Adipocyte (in vitro differentiated cells): ENCODE measurements around the gene RHBDD3.
"Not testable (repeated sequence)": the region's sequence is repeated elsewhere in the genome, so short reads cannot be mapped to it uniquely, and the experiment has no call there.

ENCODE experiments used
- DNase-seq: peaks from one replicate; pipeline ENCODE4 v3.0.0-alpha.2; 2015; ENCODE audit warnings: low read depth
- H3K27me3 ChIP-seq: replicated peaks from 2 replicates; pipeline ENCODE4 v1.7.0; 2013; ENCODE audit warnings: mild to moderate bottlenecking, low read length, moderate library complexity; ENCODE audit not compliant: control insufficient read depth, insufficient read depth
- H3K36me3 ChIP-seq: 2 replicates; pipeline ENCODE4 v1.7.0; 2013; ENCODE audit warnings: low read length, mild to moderate bottlenecking, moderate library complexity; ENCODE audit not compliant: control insufficient read depth, insufficient read depth, severe bottlenecking
- H3K4me1 ChIP-seq: 2 replicates; pipeline ENCODE4 v1.7.0; 2013; ENCODE audit warnings: mild to moderate bottlenecking, low read length, moderate library complexity; ENCODE audit not compliant: control insufficient read depth, insufficient read depth
- H3K4me3 ChIP-seq: 2 replicates; pipeline ENCODE4 v1.7.0; 2013; ENCODE audit warnings: mild to moderate bottlenecking, low read length, moderate library complexity
- H3K9ac ChIP-seq: 2 replicates; pipeline ENCODE4 v1.7.0; 2013; ENCODE audit warnings: mild to moderate bottlenecking, low read length, moderate library complexity
- H3K9me3 ChIP-seq: 2 replicates; pipeline ENCODE4 v1.7.0; 2013; ENCODE audit warnings: mild to moderate bottlenecking, low read length, moderate library complexity; ENCODE audit not compliant: control insufficient read depth

The RHBDD3 gene

DNA sequence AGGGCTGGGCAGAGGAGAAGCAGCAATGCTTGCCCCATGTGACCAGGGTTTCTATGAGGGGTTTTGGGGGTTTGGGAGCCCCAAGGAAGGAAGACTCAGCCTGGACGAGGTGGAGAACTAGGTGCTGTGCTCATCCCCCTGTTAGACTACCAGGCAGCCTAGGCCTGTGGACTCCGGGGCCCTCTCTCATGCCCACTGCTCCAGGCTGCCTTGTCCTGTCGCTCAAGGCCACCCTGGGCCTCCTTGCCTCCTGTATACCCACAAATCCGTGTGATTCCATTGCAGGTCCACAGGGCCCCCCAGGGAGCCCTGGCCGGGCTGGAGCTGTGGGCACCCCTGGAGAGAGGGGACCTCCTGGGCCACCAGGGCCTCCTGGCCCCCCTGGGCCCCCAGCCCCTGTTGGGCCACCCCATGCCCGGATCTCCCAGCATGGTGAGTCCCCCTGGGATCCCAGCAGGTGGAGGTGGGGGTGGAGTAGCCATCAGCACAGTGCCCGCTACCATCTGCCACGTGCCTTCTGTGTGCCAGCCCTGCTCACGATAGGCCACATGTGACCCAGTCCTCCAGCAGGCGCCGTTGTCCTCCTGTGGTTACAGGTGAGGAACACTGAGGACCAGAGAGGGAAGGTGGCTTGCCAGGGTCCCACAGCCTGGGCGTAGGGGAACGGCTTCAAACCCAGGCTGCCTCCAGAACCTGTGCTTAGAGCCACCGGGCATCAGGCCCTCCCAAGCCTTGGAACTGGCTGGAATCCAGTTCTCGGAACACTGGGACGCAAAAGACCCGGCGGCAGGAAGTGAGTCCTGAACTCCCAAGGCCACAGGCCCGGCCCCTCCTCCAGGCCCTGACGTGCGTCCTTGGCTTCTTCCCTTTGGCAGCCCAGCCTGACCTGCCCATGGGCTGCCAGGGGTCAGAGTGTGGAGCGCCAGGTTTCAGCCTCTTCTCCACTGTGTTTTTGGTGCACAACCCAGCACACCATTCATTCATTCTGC, 35.5 kb downstream of the RHBDD3 start:
- Histone ChIP-seq H3K4me1 (no peaks in the 10 kb centered on the region), H3K27me3 (peaks cover 10% of the 10 kb centered on the region), H3K4me3 (no peak overlapping the region), H3K9me3 (peaks cover 12% of the 10 kb centered on the region), H3K9ac (no peak overlapping the region), H3K36me3 (no peaks in the 10 kb centered on the region)
- DNase-seq: no peak

- Histone ChIP-seq H3K4me1 (no peaks in the 10 kb centered on the region), H3K9ac (no peak overlapping the region), H3K4me3 (no peak overlapping the region), H3K9me3 (peaks cover 12% of the 10 kb centered on the region), H3K27me3 (peaks cover 10% of the 10 kb centered on the region), H3K36me3 (no peaks in the 10 kb centered on the region)
- no peak for DNase-seq
These were observed 36.6 kb downstream of the RHBDD3 start for GRCh38 chr22:29230972-29231875.

DNA sequence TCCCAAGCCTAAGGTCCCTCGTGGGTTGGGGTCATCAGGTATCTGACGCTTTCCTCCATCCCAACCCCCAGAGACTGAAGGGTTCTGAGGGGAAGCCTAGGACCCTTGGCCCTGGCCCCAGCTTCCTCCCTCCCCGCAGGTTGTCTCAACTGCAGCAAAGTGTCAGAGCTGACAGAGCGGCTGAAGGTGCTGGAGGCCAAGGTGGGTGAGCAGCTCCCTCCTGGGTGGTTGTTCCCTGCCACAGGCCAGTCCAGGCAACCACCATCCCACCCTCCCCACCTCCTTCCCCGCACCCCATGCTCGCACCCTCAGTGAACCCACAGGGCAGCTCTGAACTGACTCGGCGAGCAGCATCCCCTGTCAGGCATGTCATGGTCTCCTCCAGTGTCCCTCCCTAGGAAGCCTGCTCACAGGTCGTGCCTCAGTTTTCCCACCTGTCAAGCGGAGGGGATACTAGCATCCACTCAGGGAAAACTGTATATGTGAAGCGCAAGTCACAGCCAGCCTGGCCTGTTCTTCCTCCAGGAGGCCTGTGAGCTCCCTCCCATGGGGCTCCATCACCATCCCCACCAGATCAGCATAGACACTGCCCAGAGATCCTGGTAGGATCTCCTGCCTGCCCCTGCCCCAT, 41.3 kb downstream of the RHBDD3 start:
- Histone ChIP-seq H3K27me3 (peaks cover 12% of the 10 kb centered on the region), H3K9me3 (no peaks in the 10 kb centered on the region), H3K4me3 (no peak overlapping the region), H3K9ac (no peak overlapping the region), H3K4me1 (no peaks in the 10 kb centered on the region), H3K36me3 (no peaks in the 10 kb centered on the region)
- DNase-seq: no peak

GRCh38 chr22:29225422-29226090, 42.2 kb downstream of the RHBDD3 start:
- no peak overlapping the region for H3K9ac ChIP-seq
- DNase-seq: peak; percentile 45
- H3K4me1 ChIP-seq: no peaks in the 10 kb centered on the region
- H3K9me3 ChIP-seq: no peaks in the 10 kb centered on the region
- peaks cover 12% of the 10 kb centered on the region for H3K27me3 ChIP-seq
- no peak overlapping the region for H3K4me3 ChIP-seq
- H3K36me3 ChIP-seq: no peaks in the 10 kb centered on the region

DNA sequence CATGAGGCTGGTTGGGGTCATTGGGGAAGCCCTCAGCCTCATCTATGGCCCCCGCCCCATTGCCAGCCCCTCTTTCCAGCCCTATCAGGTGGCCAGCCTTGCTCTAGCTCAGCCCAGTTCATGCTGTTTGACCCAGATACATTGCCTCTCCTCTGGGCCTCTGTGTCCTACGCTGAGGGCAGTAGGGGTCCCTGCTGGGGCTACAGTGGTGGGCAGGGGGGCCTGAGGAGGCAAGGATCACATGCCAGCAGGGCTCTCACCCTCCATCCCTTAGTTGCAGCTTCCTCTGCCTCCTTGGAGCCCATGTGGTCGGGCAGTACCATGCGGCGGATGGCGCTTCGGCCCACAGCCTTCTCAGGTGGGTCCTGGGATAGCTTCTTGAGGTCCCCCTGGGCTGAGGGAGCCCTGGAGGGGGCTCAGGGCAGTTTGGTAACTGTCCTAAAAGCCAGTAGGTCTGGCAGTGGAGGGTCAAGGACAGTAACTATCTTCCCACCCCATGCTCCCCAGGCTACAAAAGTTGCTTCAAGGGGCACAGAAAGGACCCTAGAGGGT, 42.8 kb downstream of the RHBDD3 start:
- H3K27me3 ChIP-seq: peaks cover 17% of the 10 kb centered on the region
- no peaks in the 10 kb centered on the region for H3K9me3 ChIP-seq
- DNase-seq: no peak
- H3K4me3 ChIP-seq: no peak overlapping the region
- H3K36me3 ChIP-seq: no peaks in the 10 kb centered on the region
- H3K9ac ChIP-seq: no peak overlapping the region
- no peaks in the 10 kb centered on the region for H3K4me1 ChIP-seq

DNA sequence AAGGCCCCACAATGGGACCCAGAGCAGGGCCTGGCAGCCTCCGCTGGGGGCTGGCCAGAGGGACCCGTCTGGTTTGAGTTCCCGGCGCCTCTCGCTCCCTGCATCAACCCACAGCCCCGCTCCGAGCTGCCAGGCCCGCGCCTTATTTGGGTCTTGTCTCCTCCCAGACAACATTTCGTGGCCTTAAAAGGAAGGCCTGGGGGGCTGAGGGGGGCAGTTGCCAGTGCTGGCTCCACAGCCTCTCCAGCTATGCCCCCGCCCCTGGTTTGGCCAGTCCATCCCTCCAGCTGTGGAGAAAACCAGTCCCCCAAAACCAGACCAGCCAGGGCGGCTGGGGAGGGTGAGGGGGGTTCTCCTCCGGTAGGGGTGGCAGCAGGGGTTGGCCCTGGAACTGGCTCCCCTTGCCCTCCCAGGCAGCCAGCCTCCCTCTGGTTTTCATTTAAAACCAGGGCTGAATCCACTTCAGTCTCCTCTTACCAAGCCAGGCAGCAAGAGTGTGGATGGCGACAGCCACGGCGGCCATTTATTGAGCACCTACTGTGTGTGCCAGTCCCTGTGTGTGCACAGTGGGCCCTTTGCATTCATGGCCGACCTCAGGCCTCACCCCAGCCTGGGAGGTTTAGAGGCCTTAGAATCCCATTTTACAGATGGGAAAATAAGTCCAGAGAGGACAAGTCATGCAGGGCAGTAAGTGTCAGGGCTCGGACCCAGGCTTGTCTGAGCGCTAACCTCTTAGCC, 43.5 kb downstream of the RHBDD3 start:
- Histone ChIP-seq H3K4me1 (no peaks in the 10 kb centered on the region), H3K9me3 (no peaks in the 10 kb centered on the region), H3K4me3 (no peak overlapping the region), H3K27me3 (peaks cover 17% of the 10 kb centered on the region), H3K9ac (no peak overlapping the region), H3K36me3 (no peaks in the 10 kb centered on the region)
- DNase-seq: no peak

DNA sequence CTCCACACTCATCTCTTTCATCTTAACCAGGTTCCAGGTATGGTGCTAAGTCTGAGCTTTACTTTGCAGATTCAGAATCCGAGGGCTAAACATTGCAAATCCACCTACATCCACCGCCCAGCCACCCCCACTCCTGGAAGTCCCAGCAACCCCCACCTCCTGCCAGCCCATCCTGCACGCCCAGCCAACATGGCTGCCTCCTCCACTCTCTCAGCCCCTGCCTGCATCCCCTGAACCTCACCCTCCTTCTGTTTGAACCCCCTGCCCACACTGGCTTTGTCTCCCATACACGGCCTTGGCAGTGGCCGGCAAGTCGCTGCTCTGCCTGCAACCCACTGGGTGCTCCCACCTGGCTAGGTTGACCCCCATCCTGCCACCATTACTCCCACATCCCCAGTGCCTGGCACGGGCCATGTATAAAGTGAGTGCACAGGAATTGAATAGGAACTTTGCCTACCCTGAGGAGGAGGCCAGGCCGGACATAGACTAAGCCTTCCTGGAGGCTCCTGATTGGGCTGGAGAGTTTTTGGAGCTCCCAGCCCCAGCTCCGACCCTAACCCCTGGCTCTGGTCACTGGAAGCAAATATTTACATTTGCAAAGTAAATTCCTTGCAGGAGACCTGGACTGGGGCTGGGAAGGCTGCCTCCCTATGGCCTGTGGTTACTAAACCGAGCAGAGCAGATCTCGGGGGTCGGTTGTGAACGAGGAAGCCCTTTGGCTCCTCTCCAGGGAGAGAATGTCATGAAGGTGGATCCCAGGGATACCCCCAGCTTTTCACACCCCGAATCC, 47.7 kb downstream of the RHBDD3 start:
- H3K27me3 ChIP-seq: peaks cover 17% of the 10 kb centered on the region
- H3K4me3 ChIP-seq: no peak overlapping the region
- DNase-seq: no peak
- no peaks in the 10 kb centered on the region for H3K36me3 ChIP-seq
- no peak overlapping the region for H3K9ac ChIP-seq
- H3K4me1 ChIP-seq: peaks cover 9% of the 10 kb centered on the region
- H3K9me3 ChIP-seq: no peaks in the 10 kb centered on the region

GRCh38 chr22:29219409-29219782, 48.4 kb downstream of the RHBDD3 start:
- not testable (repeated sequence) for DNase-seq, H3K4me3 ChIP-seq, H3K9ac ChIP-seq, H3K9me3 ChIP-seq, H3K36me3 ChIP-seq, H3K4me1 ChIP-seq
- H3K27me3 ChIP-seq: peaks cover 13% of the 10 kb centered on the region

DNA sequence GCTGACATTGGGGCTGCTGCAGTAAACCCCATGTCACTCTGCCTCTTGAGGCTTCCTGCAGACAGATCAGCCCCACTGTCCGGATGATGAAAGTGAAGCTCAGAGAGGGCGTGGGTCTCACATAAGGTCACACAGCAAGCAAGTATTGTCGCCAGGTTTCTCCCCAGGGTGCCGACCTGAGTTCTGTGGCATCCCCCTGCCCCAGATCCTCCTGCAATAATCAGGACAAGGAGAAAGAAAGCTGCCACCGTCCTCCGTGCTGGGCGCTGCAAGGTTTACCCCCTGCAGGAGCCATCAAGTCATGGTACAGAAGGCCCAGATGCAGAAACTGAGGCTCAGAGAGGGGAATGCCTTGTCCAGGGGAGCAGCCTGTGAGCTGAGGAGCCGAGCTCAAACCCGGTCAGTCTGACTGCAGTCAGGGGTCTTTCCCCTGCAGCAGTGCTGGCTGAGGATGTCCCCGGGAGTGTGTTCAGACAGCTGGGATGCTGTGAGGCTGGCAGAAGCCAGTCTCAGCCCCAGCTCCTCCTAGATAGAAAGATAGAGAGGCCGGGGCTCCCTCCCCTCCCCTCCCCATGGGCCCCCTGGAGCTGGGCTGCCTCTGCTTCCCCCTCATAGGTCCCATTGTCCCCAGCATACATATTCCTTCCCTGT, 48.9 kb downstream of the RHBDD3 start:
- Histone ChIP-seq H3K36me3 (no peaks in the 10 kb centered on the region), H3K9me3 (no peaks in the 10 kb centered on the region), H3K9ac (no peak overlapping the region), H3K4me3 (no peak overlapping the region), H3K27me3 (peaks cover 13% of the 10 kb centered on the region), H3K4me1 (peaks cover 9% of the 10 kb centered on the region)
- no peak for DNase-seq
